GM20000 (cell line): ENCODE measurements around the gene HSPA12A.
"Not testable (repeated sequence)": the region's sequence is repeated elsewhere in the genome, so short reads cannot be mapped to it uniquely, and the experiment has no call there.

ENCODE experiments used
- DNase-seq: peaks from one replicate; pipeline ENCODE4 v3.0.0; 2012; ENCODE audit warnings: low spot score
- TF ChIP-seq, protein P1 (sequence below): IDR thresholded peaks from 2 replicates; pipeline ENCODE4 v1.5.1; 2012; ENCODE audit warnings: mild to moderate bottlenecking, control low read depth; ENCODE audit errors: extremely low read depth, missing control alignments

HSPA12A gene

DNA sequence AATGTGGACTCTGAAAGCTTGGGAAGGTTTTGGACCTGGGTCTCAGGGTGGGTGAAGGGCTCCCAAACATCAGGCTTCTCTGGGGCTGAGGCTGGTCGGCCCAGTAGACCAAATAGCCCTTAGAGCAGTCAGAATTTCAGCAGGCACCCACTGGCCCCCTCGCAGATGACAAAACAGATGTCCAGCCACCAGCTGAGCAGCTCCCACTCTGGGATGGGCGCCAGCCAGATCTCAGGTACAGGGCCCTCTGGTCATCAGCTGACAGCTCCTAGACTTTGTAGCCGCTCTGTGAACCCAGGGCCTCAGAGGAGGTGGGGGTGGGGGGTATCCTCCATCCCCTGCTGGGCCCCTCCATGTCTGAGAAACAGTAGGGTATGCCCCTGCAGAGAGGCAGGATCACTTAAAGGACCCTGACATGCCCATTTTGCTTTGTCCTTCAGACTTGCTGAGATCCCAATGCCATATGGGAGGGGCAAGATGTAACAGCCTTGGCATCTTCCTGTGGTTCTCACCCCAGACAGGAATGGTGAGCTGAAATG is 26.5 kb downstream of the HSPA12A start:
- TF ChIP-seq, protein P1, sequence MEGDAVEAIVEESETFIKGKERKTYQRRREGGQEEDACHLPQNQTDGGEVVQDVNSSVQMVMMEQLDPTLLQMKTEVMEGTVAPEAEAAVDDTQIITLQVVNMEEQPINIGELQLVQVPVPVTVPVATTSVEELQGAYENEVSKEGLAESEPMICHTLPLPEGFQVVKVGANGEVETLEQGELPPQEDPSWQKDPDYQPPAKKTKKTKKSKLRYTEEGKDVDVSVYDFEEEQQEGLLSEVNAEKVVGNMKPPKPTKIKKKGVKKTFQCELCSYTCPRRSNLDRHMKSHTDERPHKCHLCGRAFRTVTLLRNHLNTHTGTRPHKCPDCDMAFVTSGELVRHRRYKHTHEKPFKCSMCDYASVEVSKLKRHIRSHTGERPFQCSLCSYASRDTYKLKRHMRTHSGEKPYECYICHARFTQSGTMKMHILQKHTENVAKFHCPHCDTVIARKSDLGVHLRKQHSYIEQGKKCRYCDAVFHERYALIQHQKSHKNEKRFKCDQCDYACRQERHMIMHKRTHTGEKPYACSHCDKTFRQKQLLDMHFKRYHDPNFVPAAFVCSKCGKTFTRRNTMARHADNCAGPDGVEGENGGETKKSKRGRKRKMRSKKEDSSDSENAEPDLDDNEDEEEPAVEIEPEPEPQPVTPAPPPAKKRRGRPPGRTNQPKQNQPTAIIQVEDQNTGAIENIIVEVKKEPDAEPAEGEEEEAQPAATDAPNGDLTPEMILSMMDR: no peak
- DNase-seq: no peak

DNA sequence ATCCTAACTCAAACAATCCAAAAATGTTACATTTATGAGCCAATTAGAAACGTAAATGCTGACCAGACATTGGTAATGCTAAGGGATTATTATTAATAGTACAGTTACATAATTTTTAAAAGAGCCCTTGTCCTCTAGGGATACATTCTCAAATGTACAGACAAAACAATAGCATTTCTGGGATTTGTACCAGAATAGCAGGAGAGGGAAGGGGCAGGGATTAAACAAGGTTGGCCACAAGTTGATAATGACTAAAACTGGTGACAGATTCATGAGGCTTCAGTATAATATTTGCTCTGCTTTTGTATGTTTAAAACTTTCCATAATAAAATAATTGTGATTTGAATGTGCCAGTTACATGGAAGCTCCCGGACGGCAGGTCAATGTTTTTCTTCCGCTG is 27.0 kb downstream of the HSPA12A start:
- TF ChIP-seq, protein P1: no peak

DNA sequence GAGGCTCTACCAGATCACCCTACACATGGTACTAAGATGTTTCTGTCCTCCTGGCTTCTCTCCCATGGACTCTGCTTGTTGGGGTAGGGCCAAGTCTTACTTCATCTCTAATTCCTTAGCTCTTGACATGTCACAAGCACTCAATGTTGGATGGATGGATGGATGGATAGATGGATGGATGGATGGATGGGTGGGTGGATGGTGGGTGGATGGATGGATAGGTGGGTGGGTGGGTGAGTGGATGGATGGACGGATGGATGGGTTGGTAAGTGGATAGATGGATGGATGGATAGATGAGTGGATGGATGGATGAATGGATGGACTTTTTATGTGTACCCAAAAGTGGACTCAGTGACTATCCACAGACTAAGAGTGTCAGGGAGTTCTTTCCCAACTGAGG is 28.5 kb downstream of the HSPA12A start:
- TF ChIP-seq, protein P1: no peak
- DNase-seq: no peak

More for the DNA sequence above, 27.0 kb downstream of the HSPA12A start:
- DNase-seq: no peak

DNA sequence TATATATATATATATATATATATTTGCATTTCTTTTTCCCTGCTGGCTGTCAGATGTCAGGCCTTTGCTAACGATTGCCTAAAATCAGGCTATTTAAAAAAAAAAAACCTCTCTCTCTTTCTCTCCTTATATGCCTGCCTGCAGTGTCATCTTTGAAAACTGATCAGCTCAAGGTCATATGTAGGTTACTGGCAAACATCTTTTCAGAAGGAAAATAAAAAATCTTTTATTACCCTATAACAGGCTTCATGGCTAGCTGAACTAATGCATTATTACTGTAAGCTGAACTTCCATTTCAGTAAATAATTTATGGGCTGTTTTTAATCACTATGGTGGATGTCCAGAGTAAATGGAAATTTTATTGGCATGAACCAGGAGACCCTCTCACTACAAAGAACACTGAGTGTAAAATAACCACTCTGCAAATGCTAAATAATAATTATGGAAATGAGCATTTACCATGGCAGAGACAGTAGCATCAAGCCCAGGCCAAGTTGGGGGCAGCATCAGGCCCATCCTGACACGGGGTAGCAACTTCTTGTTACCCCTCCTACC is 29.3 kb downstream of the HSPA12A start:
- no peak for DNase-seq
- TF ChIP-seq, protein P1: no peak

DNA sequence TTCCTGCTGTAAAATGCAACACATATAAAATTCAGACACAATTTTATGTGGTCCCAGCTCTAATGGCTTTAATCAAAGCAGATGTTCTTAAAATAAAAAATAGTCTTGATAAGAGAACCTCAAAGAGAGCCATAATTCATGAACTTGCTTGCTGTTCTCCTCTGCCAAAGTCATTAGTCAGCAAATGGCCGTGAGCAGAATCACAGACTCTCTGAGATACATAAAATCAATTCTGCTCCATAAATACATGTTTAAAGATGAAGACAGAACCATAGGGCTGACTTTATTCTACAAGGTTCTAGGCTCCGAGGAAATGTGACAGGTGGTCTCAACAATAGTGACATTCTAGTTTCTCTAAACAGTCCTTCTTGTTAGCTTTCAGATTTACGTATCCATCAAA is 29.8 kb downstream of the HSPA12A start:
- DNase-seq: no peak
- TF ChIP-seq, protein P1: no peak

DNA sequence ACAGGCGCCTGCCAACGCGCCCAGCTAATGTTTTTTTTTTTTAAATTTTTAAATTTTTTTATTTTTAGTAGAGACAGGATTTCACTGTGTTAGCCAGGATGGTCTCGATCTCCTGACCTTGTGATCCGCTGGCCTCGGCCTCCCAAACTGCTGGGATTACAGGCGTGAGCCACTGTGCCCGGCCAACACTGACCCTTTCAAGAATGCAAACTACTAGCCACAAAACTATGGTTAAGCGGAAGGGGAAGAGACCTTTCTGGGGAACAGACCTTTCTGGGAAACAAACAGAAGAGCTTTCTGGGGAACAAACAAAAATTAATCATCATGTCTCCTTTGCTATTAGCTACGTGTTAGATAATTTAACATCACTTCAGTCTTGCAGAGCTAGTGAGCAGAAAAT is 30.6 kb downstream of the HSPA12A start:
- not testable (repeated sequence) for DNase-seq

DNA sequence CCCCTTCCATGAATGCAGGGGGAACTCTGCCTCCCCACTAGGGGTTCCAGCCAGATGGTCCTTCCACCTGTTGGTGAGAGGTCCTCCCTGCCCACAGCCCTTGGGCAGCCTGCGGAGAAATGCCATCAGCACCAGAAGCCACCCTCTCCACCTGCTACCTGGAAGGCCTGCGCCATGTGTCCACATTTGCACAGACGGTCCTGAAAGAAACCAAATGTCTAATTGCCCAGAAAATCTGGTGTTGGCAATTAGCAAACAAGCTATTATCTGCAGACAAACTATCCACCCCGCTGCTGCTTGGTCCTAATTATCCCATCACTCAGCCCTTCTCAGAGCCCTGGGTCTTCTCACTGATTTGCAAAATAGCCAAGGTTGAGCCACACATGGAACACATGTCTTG is 32.3 kb downstream of the HSPA12A start:
- TF ChIP-seq, protein P1: no peak
- no peak for DNase-seq

DNA sequence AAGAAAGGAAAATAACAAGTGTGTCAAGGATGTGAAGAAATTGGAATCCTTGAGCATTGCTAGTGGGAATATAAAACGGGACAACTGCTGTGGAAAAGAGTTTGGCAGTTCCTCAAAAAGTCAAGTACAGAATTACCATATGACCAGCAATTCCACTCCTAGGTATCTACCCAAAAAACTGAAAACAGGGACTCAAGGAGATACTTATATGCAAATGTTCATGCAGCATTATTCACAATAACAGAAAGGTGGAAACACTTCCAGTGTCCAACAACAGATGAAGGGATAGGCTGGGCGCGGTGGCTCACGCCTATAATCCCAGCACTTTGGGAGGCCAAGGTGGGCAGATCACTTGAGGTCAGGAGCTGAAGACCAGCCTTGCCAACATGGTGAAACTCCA is 33.5 kb downstream of the HSPA12A start:
- no peak for DNase-seq
- TF ChIP-seq, protein P1: no peak
